ENCODE measurements around the gene B9D1. TPM values are rescaled to one million over a fixed set of nuclear protein-coding genes. Genes with fewer than 3 reads are reported as not detected.

Gene B9D1
- total RNA-seq, 1 experiment from 2014 or later = 31.9 TPM

DNA sequence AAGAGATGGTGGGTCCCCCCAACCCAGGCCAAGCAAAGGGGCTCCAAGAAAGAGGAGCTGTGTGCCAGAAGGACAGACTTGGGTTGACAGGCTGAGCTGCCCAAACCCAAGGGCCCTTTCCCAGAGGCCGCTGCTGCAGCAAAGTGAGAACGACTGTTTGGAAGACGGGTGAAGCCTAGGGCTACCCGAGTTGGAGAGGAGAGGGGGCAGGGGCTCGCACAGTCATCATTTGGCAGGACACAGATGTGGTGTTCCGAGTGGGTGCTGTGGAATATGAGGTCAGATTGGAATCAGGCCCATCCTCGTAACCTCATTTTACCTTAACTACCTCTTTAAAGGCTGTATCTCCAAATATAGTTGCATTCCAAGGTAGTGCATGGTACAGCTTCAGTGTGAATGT is 29.8 kb upstream of the B9D1 start:
- ATAC-seq (no peak), DNase-seq (ENCODE audit: low spot score) (no peak)
- ChIA-PET CTCF (interaction anchor here (0.6 to 1.7 kb wide), 3 partner anchors 30 to 115 kb away, joined by 3 to 10 read pairs (median 5); partner anchors contain the start of gene B9D1), POLR2A (interaction anchor here (1.2 kb wide), 1 partner anchor 14 kb away, joined by 3 read pairs; the partner anchor contains the start of gene MAPK7)
- H3K4me3 Mint-ChIP-seq = no peak overlapping the region
- TF ChIP-seq, protein P1, sequence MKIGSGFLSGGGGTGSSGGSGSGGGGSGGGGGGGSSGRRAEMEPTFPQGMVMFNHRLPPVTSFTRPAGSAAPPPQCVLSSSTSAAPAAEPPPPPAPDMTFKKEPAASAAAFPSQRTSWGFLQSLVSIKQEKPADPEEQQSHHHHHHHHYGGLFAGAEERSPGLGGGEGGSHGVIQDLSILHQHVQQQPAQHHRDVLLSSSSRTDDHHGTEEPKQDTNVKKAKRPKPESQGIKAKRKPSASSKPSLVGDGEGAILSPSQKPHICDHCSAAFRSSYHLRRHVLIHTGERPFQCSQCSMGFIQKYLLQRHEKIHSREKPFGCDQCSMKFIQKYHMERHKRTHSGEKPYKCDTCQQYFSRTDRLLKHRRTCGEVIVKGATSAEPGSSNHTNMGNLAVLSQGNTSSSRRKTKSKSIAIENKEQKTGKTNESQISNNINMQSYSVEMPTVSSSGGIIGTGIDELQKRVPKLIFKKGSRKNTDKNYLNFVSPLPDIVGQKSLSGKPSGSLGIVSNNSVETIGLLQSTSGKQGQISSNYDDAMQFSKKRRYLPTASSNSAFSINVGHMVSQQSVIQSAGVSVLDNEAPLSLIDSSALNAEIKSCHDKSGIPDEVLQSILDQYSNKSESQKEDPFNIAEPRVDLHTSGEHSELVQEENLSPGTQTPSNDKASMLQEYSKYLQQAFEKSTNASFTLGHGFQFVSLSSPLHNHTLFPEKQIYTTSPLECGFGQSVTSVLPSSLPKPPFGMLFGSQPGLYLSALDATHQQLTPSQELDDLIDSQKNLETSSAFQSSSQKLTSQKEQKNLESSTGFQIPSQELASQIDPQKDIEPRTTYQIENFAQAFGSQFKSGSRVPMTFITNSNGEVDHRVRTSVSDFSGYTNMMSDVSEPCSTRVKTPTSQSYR (CRISPR knock-in tag; IDR thresholded peaks at IDR 0.05) = no peak
- TF ChIP-seq, protein P2, sequence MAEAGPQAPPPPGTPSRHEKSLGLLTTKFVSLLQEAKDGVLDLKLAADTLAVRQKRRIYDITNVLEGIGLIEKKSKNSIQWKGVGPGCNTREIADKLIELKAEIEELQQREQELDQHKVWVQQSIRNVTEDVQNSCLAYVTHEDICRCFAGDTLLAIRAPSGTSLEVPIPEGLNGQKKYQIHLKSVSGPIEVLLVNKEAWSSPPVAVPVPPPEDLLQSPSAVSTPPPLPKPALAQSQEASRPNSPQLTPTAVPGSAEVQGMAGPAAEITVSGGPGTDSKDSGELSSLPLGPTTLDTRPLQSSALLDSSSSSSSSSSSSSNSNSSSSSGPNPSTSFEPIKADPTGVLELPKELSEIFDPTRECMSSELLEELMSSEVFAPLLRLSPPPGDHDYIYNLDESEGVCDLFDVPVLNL (CRISPR knock-in tag; IDR thresholded peaks at IDR 0.05; ENCODE audit: borderline replicate concordance, low read depth) = no peak
- TF ChIP-seq, protein P3, sequence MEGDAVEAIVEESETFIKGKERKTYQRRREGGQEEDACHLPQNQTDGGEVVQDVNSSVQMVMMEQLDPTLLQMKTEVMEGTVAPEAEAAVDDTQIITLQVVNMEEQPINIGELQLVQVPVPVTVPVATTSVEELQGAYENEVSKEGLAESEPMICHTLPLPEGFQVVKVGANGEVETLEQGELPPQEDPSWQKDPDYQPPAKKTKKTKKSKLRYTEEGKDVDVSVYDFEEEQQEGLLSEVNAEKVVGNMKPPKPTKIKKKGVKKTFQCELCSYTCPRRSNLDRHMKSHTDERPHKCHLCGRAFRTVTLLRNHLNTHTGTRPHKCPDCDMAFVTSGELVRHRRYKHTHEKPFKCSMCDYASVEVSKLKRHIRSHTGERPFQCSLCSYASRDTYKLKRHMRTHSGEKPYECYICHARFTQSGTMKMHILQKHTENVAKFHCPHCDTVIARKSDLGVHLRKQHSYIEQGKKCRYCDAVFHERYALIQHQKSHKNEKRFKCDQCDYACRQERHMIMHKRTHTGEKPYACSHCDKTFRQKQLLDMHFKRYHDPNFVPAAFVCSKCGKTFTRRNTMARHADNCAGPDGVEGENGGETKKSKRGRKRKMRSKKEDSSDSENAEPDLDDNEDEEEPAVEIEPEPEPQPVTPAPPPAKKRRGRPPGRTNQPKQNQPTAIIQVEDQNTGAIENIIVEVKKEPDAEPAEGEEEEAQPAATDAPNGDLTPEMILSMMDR (IDR thresholded peaks at IDR 0.05) = no peak
- no peak for TF ChIP-seq HMGA2 (CRISPR knock-in tag; IDR thresholded peaks at IDR 0.05)
- TF ChIP-seq JAZF1 (CRISPR knock-in tag; IDR thresholded peaks at IDR 0.05) = no peak
- H3K36me3 Mint-ChIP-seq = no peaks in the 10 kb centered on the region
- H3K9me3 Mint-ChIP-seq = no peaks in the 10 kb centered on the region
- H3K4me1 Mint-ChIP-seq = peaks cover 31% of the 10 kb centered on the region
- no peak overlapping the region for H3K27ac Mint-ChIP-seq
- H3K27me3 Mint-ChIP-seq (ENCODE audit: low read depth) = no peaks in the 10 kb centered on the region; the same call in 1 of the 2 replicates

DNA sequence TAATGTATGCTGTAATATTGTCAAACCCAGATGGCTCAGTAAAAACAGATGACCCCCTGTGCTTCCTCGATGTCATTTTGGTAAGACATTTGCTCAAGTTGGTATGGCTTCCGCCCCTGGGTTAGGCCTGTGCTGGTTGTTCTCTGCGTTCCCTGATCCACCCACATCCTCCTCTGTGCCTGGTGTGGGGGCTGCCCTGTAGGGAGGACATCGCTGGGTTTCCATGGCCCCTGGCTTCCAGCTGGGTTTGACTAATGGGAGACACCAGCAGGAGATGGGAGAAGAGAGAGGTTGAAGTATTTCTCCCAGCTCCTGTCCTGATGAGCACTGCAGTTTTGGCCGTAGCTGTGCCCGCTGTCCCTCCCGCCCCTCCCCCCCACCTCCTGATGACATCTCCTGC is 28.9 kb upstream of the B9D1 start:
- no peaks in the 10 kb centered on the region for H3K36me3 Mint-ChIP-seq
- ChIA-PET POLR2A (no interaction called here), CTCF (interaction anchor here (1.0 to 7.6 kb wide), 3 partner anchors 28 to 371 kb away, joined by 3 to 48 read pairs (median 5); partner anchors contain the start of gene B9D1)
- H3K9me3 Mint-ChIP-seq = no peaks in the 10 kb centered on the region
- no peaks in the 10 kb centered on the region; the same call in 1 of the 2 replicates for H3K27me3 Mint-ChIP-seq (ENCODE audit: low read depth)
- ATAC-seq (no peak), DNase-seq (ENCODE audit: low spot score) (no peak)
- H3K27ac Mint-ChIP-seq = no peak overlapping the region
- H3K4me3 Mint-ChIP-seq = no peak overlapping the region
- TF ChIP-seq, protein P4, sequence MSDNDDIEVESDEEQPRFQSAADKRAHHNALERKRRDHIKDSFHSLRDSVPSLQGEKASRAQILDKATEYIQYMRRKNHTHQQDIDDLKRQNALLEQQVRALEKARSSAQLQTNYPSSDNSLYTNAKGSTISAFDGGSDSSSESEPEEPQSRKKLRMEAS (CRISPR knock-in tag; IDR thresholded peaks at IDR 0.05) = no peak
- TF ChIP-seq, protein P5, sequence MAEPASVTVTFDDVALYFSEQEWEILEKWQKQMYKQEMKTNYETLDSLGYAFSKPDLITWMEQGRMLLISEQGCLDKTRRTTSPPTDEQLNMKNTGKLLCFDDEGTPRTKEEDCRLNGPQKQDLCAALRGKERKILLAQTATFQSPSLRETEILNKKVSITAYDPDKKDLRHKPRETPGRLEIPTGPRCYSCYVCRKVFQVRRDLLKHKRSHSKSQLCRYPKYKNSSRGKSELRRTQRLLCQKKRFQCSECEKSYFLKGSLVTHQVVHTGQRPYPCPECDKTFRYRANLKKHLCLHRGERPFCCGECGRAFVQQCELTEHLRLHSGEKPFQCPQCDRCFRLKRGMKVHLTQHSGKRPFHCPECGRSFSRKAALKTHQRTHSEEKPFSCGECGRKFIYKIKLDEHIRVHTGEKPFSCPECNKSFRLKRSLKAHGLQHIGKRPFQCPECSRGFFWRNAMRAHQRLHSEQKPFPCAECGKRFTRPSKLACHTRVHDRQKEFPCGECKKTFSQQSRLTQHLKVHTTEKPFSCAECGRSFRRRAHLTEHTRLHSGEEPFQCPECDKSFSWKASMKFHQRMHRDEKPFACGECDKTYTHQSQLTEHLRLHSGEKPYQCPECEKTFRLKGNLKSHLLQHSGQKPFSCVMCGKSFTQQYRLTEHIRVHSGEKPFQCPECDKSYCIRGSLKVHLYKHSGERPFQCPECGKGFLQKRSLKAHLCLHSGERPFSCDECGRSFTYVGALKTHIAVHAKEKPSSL (CRISPR knock-in tag; conservative IDR thresholded peaks at IDR 0.05) = no peak
- H3K4me1 Mint-ChIP-seq = peaks cover 36% of the 10 kb centered on the region

DNA sequence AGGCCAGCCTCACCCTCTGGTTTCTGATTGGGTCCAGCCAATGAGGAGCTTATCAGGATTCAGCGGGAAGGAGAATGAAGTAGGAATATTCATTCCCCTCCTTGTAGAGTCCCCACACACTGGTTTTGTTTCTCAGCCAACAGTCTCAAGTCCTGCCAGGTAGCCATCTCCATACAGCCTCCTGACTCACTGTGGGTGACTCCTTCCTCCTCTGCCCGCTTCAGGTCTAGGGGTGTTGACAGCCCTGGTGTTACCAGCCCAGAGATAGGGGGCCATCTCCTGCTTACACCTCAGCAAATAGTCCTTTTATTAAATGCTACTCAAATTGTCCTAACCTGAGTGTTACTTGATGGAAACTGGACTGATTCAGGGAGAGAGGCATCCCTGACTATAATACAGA is 28.4 kb upstream of the B9D1 start:
- H3K27ac Mint-ChIP-seq = no peak overlapping the region
- peaks cover 41% of the 10 kb centered on the region for H3K4me1 Mint-ChIP-seq
- ATAC-seq (no peak), DNase-seq (ENCODE audit: low spot score) (no peak)
- ChIA-PET CTCF (interaction anchor here (1.0 to 7.6 kb wide), 3 partner anchors 27 to 372 kb away, joined by 3 to 48 read pairs (median 5); partner anchors contain the start of gene B9D1), POLR2A (no interaction called here)
- no peaks in the 10 kb centered on the region; the same call in 1 of the 2 replicates for H3K27me3 Mint-ChIP-seq (ENCODE audit: low read depth)
- H3K36me3 Mint-ChIP-seq = no peaks in the 10 kb centered on the region
- H3K4me3 Mint-ChIP-seq = no peak overlapping the region
- H3K9me3 Mint-ChIP-seq = no peaks in the 10 kb centered on the region
- TF ChIP-seq NR1H2 (CRISPR knock-in tag; IDR thresholded peaks at IDR 0.05) (no peak), SOX15 (CRISPR knock-in tag; IDR thresholded peaks at IDR 0.05) (no peak), TEAD1 (CRISPR knock-in tag; IDR thresholded peaks at IDR 0.05) (no peak), SP1 (CRISPR knock-in tag; conservative IDR thresholded peaks at IDR 0.05) (no peak), FOXJ3 (CRISPR knock-in tag; IDR thresholded peaks at IDR 0.05; ENCODE audit: borderline replicate concordance) (no peak), SMAD3 (CRISPR knock-in tag; IDR thresholded peaks at IDR 0.05; ENCODE audit: borderline replicate concordance) (no peak), EMX1 (CRISPR knock-in tag; IDR thresholded peaks at IDR 0.05) (no peak), GABPB1 (CRISPR knock-in tag; IDR thresholded peaks at IDR 0.05) (no peak), ZNF416 (CRISPR knock-in tag; IDR thresholded peaks at IDR 0.05) (no peak), ZNF671 (CRISPR knock-in tag; IDR thresholded peaks at IDR 0.05) (no peak)
- TF ChIP-seq, protein P6, sequence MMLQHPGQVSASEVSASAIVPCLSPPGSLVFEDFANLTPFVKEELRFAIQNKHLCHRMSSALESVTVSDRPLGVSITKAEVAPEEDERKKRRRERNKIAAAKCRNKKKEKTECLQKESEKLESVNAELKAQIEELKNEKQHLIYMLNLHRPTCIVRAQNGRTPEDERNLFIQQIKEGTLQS (CRISPR knock-in tag; conservative IDR thresholded peaks at IDR 0.05) = no peak
- TF ChIP-seq, protein P7, sequence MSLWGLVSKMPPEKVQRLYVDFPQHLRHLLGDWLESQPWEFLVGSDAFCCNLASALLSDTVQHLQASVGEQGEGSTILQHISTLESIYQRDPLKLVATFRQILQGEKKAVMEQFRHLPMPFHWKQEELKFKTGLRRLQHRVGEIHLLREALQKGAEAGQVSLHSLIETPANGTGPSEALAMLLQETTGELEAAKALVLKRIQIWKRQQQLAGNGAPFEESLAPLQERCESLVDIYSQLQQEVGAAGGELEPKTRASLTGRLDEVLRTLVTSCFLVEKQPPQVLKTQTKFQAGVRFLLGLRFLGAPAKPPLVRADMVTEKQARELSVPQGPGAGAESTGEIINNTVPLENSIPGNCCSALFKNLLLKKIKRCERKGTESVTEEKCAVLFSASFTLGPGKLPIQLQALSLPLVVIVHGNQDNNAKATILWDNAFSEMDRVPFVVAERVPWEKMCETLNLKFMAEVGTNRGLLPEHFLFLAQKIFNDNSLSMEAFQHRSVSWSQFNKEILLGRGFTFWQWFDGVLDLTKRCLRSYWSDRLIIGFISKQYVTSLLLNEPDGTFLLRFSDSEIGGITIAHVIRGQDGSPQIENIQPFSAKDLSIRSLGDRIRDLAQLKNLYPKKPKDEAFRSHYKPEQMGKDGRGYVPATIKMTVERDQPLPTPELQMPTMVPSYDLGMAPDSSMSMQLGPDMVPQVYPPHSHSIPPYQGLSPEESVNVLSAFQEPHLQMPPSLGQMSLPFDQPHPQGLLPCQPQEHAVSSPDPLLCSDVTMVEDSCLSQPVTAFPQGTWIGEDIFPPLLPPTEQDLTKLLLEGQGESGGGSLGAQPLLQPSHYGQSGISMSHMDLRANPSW (CRISPR knock-in tag; conservative IDR thresholded peaks at IDR 0.05; ENCODE audit: low read depth) = no peak
- TF ChIP-seq, protein P8, sequence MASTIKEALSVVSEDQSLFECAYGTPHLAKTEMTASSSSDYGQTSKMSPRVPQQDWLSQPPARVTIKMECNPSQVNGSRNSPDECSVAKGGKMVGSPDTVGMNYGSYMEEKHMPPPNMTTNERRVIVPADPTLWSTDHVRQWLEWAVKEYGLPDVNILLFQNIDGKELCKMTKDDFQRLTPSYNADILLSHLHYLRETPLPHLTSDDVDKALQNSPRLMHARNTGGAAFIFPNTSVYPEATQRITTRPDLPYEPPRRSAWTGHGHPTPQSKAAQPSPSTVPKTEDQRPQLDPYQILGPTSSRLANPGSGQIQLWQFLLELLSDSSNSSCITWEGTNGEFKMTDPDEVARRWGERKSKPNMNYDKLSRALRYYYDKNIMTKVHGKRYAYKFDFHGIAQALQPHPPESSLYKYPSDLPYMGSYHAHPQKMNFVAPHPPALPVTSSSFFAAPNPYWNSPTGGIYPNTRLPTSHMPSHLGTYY (CRISPR knock-in tag; IDR thresholded peaks at IDR 0.05) = no peak

Data from WTC11 (cell line).